IMR-90 (cell line): ENCODE measurements around the gene FRMD1. TPM values are rescaled to one million over a fixed set of nuclear protein-coding genes. Genes with fewer than 3 reads are reported as not detected.

Experiments used
- ATAC-seq: fragments of 200-7000 bp; cut with Tn5 transposase; 2 replicates; pipeline ENCODE4 v1.9.1; 2020; ENCODE audit warnings: low read depth, mild to moderate bottlenecking, moderate library complexity
- BruUV-seq: library from RNA; stranded (reverse); fragments of 400-500 nt; replicated peaks from 2 replicates; lab custom pipeline; 2021; lab: Mats Ljungman, UMichigan
- CTCF ChIA-PET: fragments of 300-600 bp; formaldehyde crosslinking; extraction: SDS; loops from one replicate; lab custom pipeline; 2021; ENCODE audit warnings: antibody characterized with exemption; lab: Yijun Ruan, JAX
- POLR2A ChIA-PET: fragments of 300-600 bp; sonication (Branson Sonifier 250); formaldehyde crosslinking; loops from one replicate; lab custom pipeline; 2022; ENCODE audit warnings: antibody characterized with exemption; ENCODE audit not compliant: unreplicated experiment; lab: Charles Lee
- DNase-seq: peaks from one replicate; pipeline ENCODE4 v3.0.0; 2013
- H2AFZ ChIP-seq: replicated peaks from 2 replicates; pipeline ENCODE3; 2013; ENCODE audit warnings: low read length, mild to moderate bottlenecking; ENCODE audit not compliant: poor library complexity
- H2AK5ac ChIP-seq: 2 replicates; pipeline ENCODE4 v1.6.1; 2013; ENCODE audit warnings: low read depth, low read length, inconsistent platforms
- H2AK9ac ChIP-seq: replicated peaks from 2 replicates; pipeline ENCODE3; 2013; ENCODE audit warnings: mild to moderate bottlenecking, low read depth, low read length, moderate library complexity; ENCODE audit not compliant: poor library complexity
- H2BK120ac ChIP-seq: 2 replicates; pipeline ENCODE4 v1.6.1; 2013; ENCODE audit warnings: low read depth, low read length, inconsistent platforms
- H2BK15ac ChIP-seq: 3 replicates; pipeline ENCODE4 v1.6.1; 2013; ENCODE audit warnings: low read depth, low read length, inconsistent platforms
- H2BK20ac ChIP-seq: 2 replicates; pipeline ENCODE4 v1.6.1; 2013; ENCODE audit warnings: low read depth, mild to moderate bottlenecking, inconsistent platforms, low read length, moderate library complexity
- H2BK5ac ChIP-seq: 2 replicates; pipeline ENCODE4 v1.6.1; 2013; ENCODE audit warnings: mild to moderate bottlenecking, low read depth, low read length, inconsistent platforms; ENCODE audit not compliant: poor library complexity, severe bottlenecking
- H3K14ac ChIP-seq: replicated peaks from 2 replicates; pipeline ENCODE4 v1.6.1; 2013; ENCODE audit warnings: low read depth, low read length, inconsistent platforms
- H3K18ac ChIP-seq: 2 replicates; pipeline ENCODE4 v1.6.1; 2013; ENCODE audit warnings: low read depth, low read length, control low read depth
- H3K23ac ChIP-seq: 2 replicates; pipeline ENCODE4 v1.6.1; 2013; ENCODE audit warnings: low read depth, low read length, inconsistent platforms
- H3K27ac ChIP-seq: 2 replicates; pipeline ENCODE4 v1.5.1; 2013; ENCODE audit warnings: mild to moderate bottlenecking, control low read depth, low read length; ENCODE audit not compliant: insufficient read depth
- H3K27me3 ChIP-seq: 2 replicates; pipeline ENCODE4 v1.6.1; 2013; ENCODE audit warnings: low read length; ENCODE audit not compliant: control insufficient read depth, insufficient read depth
- H3K36me3 ChIP-seq: 2 replicates; pipeline ENCODE4 v1.6.1; 2013; ENCODE audit warnings: low read length, mixed read lengths; ENCODE audit not compliant: control insufficient read depth, insufficient read depth
- H3K4ac ChIP-seq: 2 replicates; pipeline ENCODE4 v1.6.1; 2013; ENCODE audit warnings: low read depth, low read length, inconsistent platforms
- H3K4me1 ChIP-seq: 2 replicates; pipeline ENCODE4 v1.6.1; 2013; ENCODE audit warnings: low read length, mixed read lengths; ENCODE audit not compliant: control insufficient read depth, insufficient read depth
- H3K4me2 ChIP-seq: 2 replicates; pipeline ENCODE4 v1.6.1; 2013; ENCODE audit warnings: low read depth, mild to moderate bottlenecking, control low read depth, low read length, moderate library complexity
- H3K4me3 ChIP-seq: 2 replicates; pipeline ENCODE4 v1.5.1; 2013; ENCODE audit warnings: low read depth, mild to moderate bottlenecking, control low read depth, low read length, moderate library complexity; ENCODE audit not compliant: insufficient read depth
- H3K56ac ChIP-seq: 2 replicates; pipeline ENCODE4 v1.6.1; 2013; ENCODE audit warnings: low read length, inconsistent platforms; ENCODE audit not compliant: insufficient read depth; ENCODE audit errors: extremely low read depth
- H3K79me1 ChIP-seq, 2 experiments: 2 replicates each; pipeline ENCODE4 v1.6.1; 2013; ENCODE audit warnings: low read length in 2 of 2, inconsistent platforms in 1 of 2, low read depth in 1 of 2
- H3K9ac ChIP-seq: 2 replicates; pipeline ENCODE4 v1.6.1; 2013; ENCODE audit warnings: low read depth, low read length, control low read depth
- H3K9me1 ChIP-seq: 2 replicates; pipeline ENCODE4 v1.6.1; 2013; ENCODE audit warnings: low read length, inconsistent platforms; ENCODE audit not compliant: insufficient read depth
- H3K9me3 ChIP-seq: 2 replicates; pipeline ENCODE4 v1.6.1; 2013; ENCODE audit warnings: low read length; ENCODE audit not compliant: control insufficient read depth, insufficient read depth
- H4K20me1 ChIP-seq: 2 replicates; pipeline ENCODE4 v1.6.1; 2013; ENCODE audit warnings: low read length, inconsistent platforms; ENCODE audit not compliant: insufficient read depth
- H4K5ac ChIP-seq: 2 replicates; pipeline ENCODE4 v1.6.1; 2013; ENCODE audit warnings: mild to moderate bottlenecking, low read depth, low read length, control low read depth
- H4K8ac ChIP-seq, 2 experiments: 2 replicates each; pipeline ENCODE4 v1.6.1; 2013; ENCODE audit warnings: low read depth in 2 of 2, low read length in 2 of 2, control low read depth in 1 of 2, inconsistent platforms in 1 of 2
- H4K91ac ChIP-seq: 2 replicates; pipeline ENCODE4 v1.6.1; 2013; ENCODE audit warnings: low read depth, low read length, inconsistent platforms; ENCODE audit not compliant: insufficient read depth
- CEBPB ChIP-seq: IDR thresholded peaks from 2 replicates; pipeline ENCODE4 v1.6.1; 2012; ENCODE audit warnings: low read depth, low read length, improper control_type of control experiment
- CHD1 ChIP-seq: IDR thresholded peaks from 2 replicates; pipeline ENCODE4 v1.6.1; 2012; ENCODE audit warnings: low read depth, low read length, improper control_type of control experiment
- FOS ChIP-seq: fragments of 150-350 bp; IDR thresholded peaks from 2 replicates; pipeline ENCODE4 v1.6.1; 2016; ENCODE audit warnings: low read depth, low read length
- MAFK ChIP-seq: IDR thresholded peaks from 2 replicates; pipeline ENCODE4 v1.6.1; 2012; ENCODE audit warnings: low read depth, low read length, improper control_type of control experiment
- MAZ ChIP-seq: IDR thresholded peaks from 2 replicates; pipeline ENCODE4 v1.6.1; 2012; ENCODE audit warnings: low read depth, mild to moderate bottlenecking, low read length, improper control_type of control experiment, moderate library complexity, borderline replicate concordance
- MXI1 ChIP-seq: IDR thresholded peaks from 2 replicates; pipeline ENCODE4 v1.6.1; 2012; ENCODE audit warnings: low read depth, mild to moderate bottlenecking, low read length, moderate library complexity, borderline replicate concordance
- NFE2L2 ChIP-seq: fragments of 150-350 bp; IDR thresholded peaks from 2 replicates; pipeline ENCODE4 v1.6.1; 2016; ENCODE audit warnings: low read depth, mild to moderate bottlenecking, low read length
- POLR2A ChIP-seq: IDR thresholded peaks from 2 replicates; pipeline ENCODE4 v1.6.1; 2012; ENCODE audit warnings: mild to moderate bottlenecking, low read depth, low read length
- RFX5 ChIP-seq: IDR thresholded peaks from 2 replicates; pipeline ENCODE4 v1.8.0; 2012; ENCODE audit warnings: low read depth, mild to moderate bottlenecking, low read length, moderate library complexity
- SMC3 ChIP-seq: fragments of 150-350 bp; IDR thresholded peaks from 2 replicates; pipeline ENCODE4 v1.6.1; 2016; ENCODE audit warnings: low read depth, mild to moderate bottlenecking, antibody characterized with exemption, low read length, moderate library complexity
- WGBS, 2 experiments: methylation state at CpG; one replicate each; pipeline versions ENCODE4 v1.1.5 to v1.1.7; 2013; ENCODE audit warnings: missing lambda C conversion rate in 2 of 2; ENCODE audit not compliant: insufficient read length in 1 of 2; ENCODE audit errors: extremely low coverage in 2 of 2; 5-methylcytosine and 5-hydroxymethylcytosine counted together
- dilution Hi-C: fragments of 300-500 bp; cut with HindIII; formaldehyde crosslinking; loops from one replicate; pipeline ENCODE4 v1.14.3; 2018; ENCODE audit warnings: low sequenced_read_pairs; ENCODE audit not compliant: unreplicated experiment
- in situ Hi-C: fragments of 300-500 bp; cut with MboI; formaldehyde crosslinking; loops from 3 replicates; pipeline ENCODE4 v1.14.3; 2019; ENCODE audit warnings: low sequenced_read_pairs, inconsistent platforms, mixed read lengths
- intact Hi-C: fragments of 100-400 bp; cut with micrococcal nuclease; formaldehyde crosslinking; loops from 2 replicates; pipeline ENCODE4 v1.10.0; 2022
- polyA plus RNA-seq, 3 experiments: library from polyadenylated mRNA; depleted of rRNA; stranded (reverse); fragments of >200 nt; gene quantifications; 2 replicates each; pipeline ENCODE4 v1.2.3, GENCODE V29; 2012; ENCODE audit warnings: low replicate concordance in 1 of 3
- total RNA-seq: library from RNA; depleted of rRNA; stranded (reverse); fragments of >200 nt; gene quantifications from 2 replicates; pipeline ENCODE4 v1.2.3, GENCODE V29; 2012
- TF ChIP-seq, protein P1 (sequence below): conservative IDR thresholded peaks from 2 replicates; pipeline ENCODE4 v1.5.1; 2012; ENCODE audit warnings: mild to moderate bottlenecking, low read depth, low read length, improper control_type of control experiment
- TF ChIP-seq, protein P2 (sequence below): fragments of 150-350 bp; IDR thresholded peaks from 2 replicates; pipeline ENCODE4 v1.6.1; 2017; ENCODE audit warnings: mild to moderate bottlenecking, antibody characterized with exemption, low read length, low read depth
- TF ChIP-seq, protein P3 (sequence below): fragments of 150-350 bp; IDR thresholded peaks from 2 replicates; pipeline ENCODE4 v1.6.1; 2016; ENCODE audit warnings: low read depth, mild to moderate bottlenecking, low read length, moderate library complexity, borderline replicate concordance

FRMD1 gene
- total and polyA plus RNA-seq, 2 of the 4 experiments (the other 2 are of a cell fraction) = not detected

DNA sequence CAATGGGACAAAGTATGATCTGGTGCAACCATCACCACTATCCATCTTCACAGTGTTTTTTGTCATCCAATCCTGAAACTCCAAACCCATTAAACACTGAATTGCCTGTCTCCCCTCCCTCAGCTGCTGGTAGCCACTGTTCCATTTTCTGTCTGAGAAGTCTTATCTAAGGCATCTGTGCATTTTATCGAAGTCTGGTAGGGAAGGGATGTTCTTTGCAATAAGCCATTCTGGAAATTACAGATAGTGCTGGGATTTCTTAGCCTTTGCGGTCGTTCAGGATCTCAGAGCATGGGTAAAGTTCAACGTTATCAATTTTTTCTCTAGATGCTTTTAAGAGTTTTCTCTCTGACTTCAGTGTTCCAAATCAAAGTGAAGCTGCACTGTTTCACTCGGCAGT is 57.4 kb downstream of the FRMD1 start:
- Histone ChIP-seq H3K9me1 (peaks cover 3% of the 10 kb centered on the region; the same call in 1 of the 2 replicates), H2BK20ac (no peak overlapping the region), H3K4me3 (no peak overlapping the region), H3K9me3 (no peaks in the 10 kb centered on the region), H3K4me1 (peaks cover 5% of the 10 kb centered on the region), H2BK120ac (no peak overlapping the region), H3K9ac (no peak overlapping the region), H3K79me1 (no peaks in the 10 kb centered on the region), H3K36me3 (no peaks in the 10 kb centered on the region), H3K4me2 (no peak overlapping the region), H4K8ac (no peak overlapping the region), H4K91ac (no peak overlapping the region), H3K56ac (no peak overlapping the region), H3K23ac (no peak overlapping the region), H2AK9ac (no peak overlapping the region), H2BK15ac (no peak overlapping the region), H2AFZ (no peak overlapping the region), H4K5ac (no peak overlapping the region), H3K14ac (no peak overlapping the region), H4K20me1 (no peaks in the 10 kb centered on the region), H3K4ac (no peak overlapping the region), H2AK5ac (no peak overlapping the region), H2BK5ac (no peak overlapping the region), H3K27ac (no peak overlapping the region), H3K27me3 (peaks cover 8% of the 10 kb centered on the region), H3K18ac (no peak overlapping the region)
- TF ChIP-seq MXI1 (no peak), MAZ (no peak), MAFK (no peak), CEBPB (no peak), SMC3 (no peak), POLR2A (no peak), NFE2L2 (no peak), RFX5 (no peak), CHD1 (no peak), FOS (no peak)
- TF ChIP-seq, protein P1, sequence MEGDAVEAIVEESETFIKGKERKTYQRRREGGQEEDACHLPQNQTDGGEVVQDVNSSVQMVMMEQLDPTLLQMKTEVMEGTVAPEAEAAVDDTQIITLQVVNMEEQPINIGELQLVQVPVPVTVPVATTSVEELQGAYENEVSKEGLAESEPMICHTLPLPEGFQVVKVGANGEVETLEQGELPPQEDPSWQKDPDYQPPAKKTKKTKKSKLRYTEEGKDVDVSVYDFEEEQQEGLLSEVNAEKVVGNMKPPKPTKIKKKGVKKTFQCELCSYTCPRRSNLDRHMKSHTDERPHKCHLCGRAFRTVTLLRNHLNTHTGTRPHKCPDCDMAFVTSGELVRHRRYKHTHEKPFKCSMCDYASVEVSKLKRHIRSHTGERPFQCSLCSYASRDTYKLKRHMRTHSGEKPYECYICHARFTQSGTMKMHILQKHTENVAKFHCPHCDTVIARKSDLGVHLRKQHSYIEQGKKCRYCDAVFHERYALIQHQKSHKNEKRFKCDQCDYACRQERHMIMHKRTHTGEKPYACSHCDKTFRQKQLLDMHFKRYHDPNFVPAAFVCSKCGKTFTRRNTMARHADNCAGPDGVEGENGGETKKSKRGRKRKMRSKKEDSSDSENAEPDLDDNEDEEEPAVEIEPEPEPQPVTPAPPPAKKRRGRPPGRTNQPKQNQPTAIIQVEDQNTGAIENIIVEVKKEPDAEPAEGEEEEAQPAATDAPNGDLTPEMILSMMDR = no peak
- TF ChIP-seq, protein P2, sequence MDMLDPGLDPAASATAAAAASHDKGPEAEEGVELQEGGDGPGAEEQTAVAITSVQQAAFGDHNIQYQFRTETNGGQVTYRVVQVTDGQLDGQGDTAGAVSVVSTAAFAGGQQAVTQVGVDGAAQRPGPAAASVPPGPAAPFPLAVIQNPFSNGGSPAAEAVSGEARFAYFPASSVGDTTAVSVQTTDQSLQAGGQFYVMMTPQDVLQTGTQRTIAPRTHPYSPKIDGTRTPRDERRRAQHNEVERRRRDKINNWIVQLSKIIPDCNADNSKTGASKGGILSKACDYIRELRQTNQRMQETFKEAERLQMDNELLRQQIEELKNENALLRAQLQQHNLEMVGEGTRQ = no peak
- TF ChIP-seq, protein P3, sequence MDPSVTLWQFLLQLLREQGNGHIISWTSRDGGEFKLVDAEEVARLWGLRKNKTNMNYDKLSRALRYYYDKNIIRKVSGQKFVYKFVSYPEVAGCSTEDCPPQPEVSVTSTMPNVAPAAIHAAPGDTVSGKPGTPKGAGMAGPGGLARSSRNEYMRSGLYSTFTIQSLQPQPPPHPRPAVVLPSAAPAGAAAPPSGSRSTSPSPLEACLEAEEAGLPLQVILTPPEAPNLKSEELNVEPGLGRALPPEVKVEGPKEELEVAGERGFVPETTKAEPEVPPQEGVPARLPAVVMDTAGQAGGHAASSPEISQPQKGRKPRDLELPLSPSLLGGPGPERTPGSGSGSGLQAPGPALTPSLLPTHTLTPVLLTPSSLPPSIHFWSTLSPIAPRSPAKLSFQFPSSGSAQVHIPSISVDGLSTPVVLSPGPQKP = no peak
- no peak for DNase-seq
- dilution Hi-C loops (no loop called here), intact Hi-C loops (no loop called here), in situ Hi-C loops (no loop called here)
- no peak for ATAC-seq
- WGBS, 2 experiments = no CpG with 5 or more reads among the region's 5 CpGs
- POLR2A ChIA-PET = no interaction called here
- CTCF ChIA-PET = interaction anchor here (0.6 kb wide), 1 partner anchor 1506 kb away, joined by 3 read pairs; no protein-coding TSS in a partner anchor
- BruUV-seq = no TSS peak
